Endothelial cell of umbilical vein (primary cell): ENCODE results near the gene SHLD3. TPM values are rescaled to one million over a fixed set of nuclear protein-coding genes. Genes with fewer than 3 reads are reported as not detected.

ENCODE experiments used
- BruUV-seq: library from RNA; stranded (reverse); fragments of 400-500 nt; replicated peaks from 2 replicates; lab custom pipeline; 2021; lab: Mats Ljungman, UMichigan
- CTCF ChIA-PET: fragments of 300-600, 350-600 bp; sonication (Branson Sonifier 250); formaldehyde crosslinking; loops from one replicate; lab custom pipeline; 2021; ENCODE audit warnings: antibody characterized with exemption, inconsistent platforms; lab: Charles Lee
- POLR2A ChIA-PET: fragments of 300-600, 350-600 bp; sonication (Branson Sonifier 250); formaldehyde crosslinking; loops from one replicate; lab custom pipeline; 2021; ENCODE audit warnings: antibody characterized with exemption, inconsistent platforms; lab: Charles Lee
- DNase-seq: peaks from one replicate; pipeline ENCODE4 v3.0.0-alpha.2; 2011; ENCODE audit warnings: low read depth, low spot score
- FAIRE-seq: peaks from 2 replicates; lab custom pipeline; 2011; peaks lifted over from hg19 to GRCh38; lab: Jason Lieb, UNC
- H2AFZ ChIP-seq: 2 replicates; pipeline ENCODE4 v1.6.0; 2012; ENCODE audit warnings: low read depth, low read length, control low read depth, inconsistent platforms
- H3K27ac ChIP-seq: 2 replicates; pipeline ENCODE4 v1.5.1; 2011; ENCODE audit warnings: low read depth, mild to moderate bottlenecking, control low read depth, low read length, moderate library complexity; ENCODE audit not compliant: insufficient read depth
- H3K27me3 ChIP-seq, 2 experiments: 2 replicates each; pipeline versions ENCODE4 v1.6.0 to v1.6.1; 2011; ENCODE audit warnings: low read length in 2 of 2, mixed read lengths in 1 of 2; ENCODE audit not compliant: control insufficient read depth in 2 of 2, insufficient read depth in 2 of 2
- H3K36me3 ChIP-seq, 2 experiments: 2 replicates in 1 of 2; 3 replicates in 1 of 2; pipeline ENCODE4 v1.5.1; 2011; ENCODE audit warnings: low read length in 2 of 2, mild to moderate bottlenecking in 1 of 2, moderate library complexity in 1 of 2; ENCODE audit not compliant: control insufficient read depth in 2 of 2, insufficient read depth in 2 of 2; ENCODE audit errors: extremely low read depth in 1 of 2
- H3K4me1 ChIP-seq: 3 replicates; pipeline ENCODE4 v1.5.1; 2011; ENCODE audit warnings: mild to moderate bottlenecking, low read length; ENCODE audit not compliant: control insufficient read depth, insufficient read depth; ENCODE audit errors: extremely low read depth
- H3K4me2 ChIP-seq: 2 replicates; pipeline ENCODE4 v1.6.1; 2011; ENCODE audit warnings: low read length, control low read depth, mixed read lengths; ENCODE audit not compliant: insufficient read depth
- H3K4me3 ChIP-seq, 3 experiments: fragments of 200-600 bp in 1 of 3; sonication (generic), shearing (Covaris generic) in 1 of 3; replicated peaks in 1 of 3; 2 replicates each; pipeline ENCODE4 v1.5.1; 2011 to 2016; ENCODE audit warnings: control low read depth in 3 of 3, low read length in 3 of 3, mild to moderate bottlenecking in 2 of 3, inconsistent platforms in 1 of 3, low read depth in 1 of 3, moderate library complexity in 1 of 3; ENCODE audit not compliant: insufficient read depth in 1 of 3
- H3K79me2 ChIP-seq: 2 replicates; pipeline ENCODE4 v1.6.0; 2012; ENCODE audit warnings: low read length, inconsistent platforms; ENCODE audit not compliant: control insufficient read depth, insufficient read depth
- H3K9ac ChIP-seq: replicated peaks from 2 replicates; pipeline ENCODE3; 2011; ENCODE audit warnings: low read length, control low read depth; ENCODE audit not compliant: insufficient read depth; ENCODE audit errors: extremely low read depth
- H3K9me1 ChIP-seq: replicated peaks from 3 replicates; pipeline ENCODE4 v1.6.0; 2011; ENCODE audit warnings: mild to moderate bottlenecking, low read length; ENCODE audit not compliant: control insufficient read depth, insufficient read depth; ENCODE audit errors: extremely low read depth
- H3K9me3 ChIP-seq: replicated peaks from 2 replicates; pipeline ENCODE4 v1.5.1; 2012; ENCODE audit warnings: low read length, inconsistent platforms; ENCODE audit not compliant: control insufficient read depth, insufficient read depth
- H4K20me1 ChIP-seq: replicated peaks from 2 replicates; pipeline ENCODE3; 2011; ENCODE audit warnings: mild to moderate bottlenecking, low read length; ENCODE audit not compliant: control insufficient read depth, insufficient read depth; ENCODE audit errors: extremely low read depth
- EZH2 ChIP-seq: IDR thresholded peaks from 2 replicates; pipeline ENCODE4 v1.6.1; 2012; ENCODE audit warnings: borderline replicate concordance, low read depth, mild to moderate bottlenecking, moderate library complexity, low read length, inconsistent platforms; ENCODE audit not compliant: severe bottlenecking
- FOS ChIP-seq: IDR thresholded peaks from 2 replicates; pipeline ENCODE4 v1.6.1; 2011; ENCODE audit warnings: mild to moderate bottlenecking, low read length, moderate library complexity, borderline replicate concordance; ENCODE audit not compliant: insufficient read depth
- GATA2 ChIP-seq: IDR thresholded peaks from 2 replicates; pipeline ENCODE4 v1.7.0; 2011; ENCODE audit warnings: low read depth, mild to moderate bottlenecking, moderate library complexity, mixed read lengths, low read length; ENCODE audit not compliant: insufficient read length, insufficient read depth
- JUN ChIP-seq: IDR thresholded peaks from 2 replicates; pipeline ENCODE4 v1.6.1; 2011; ENCODE audit warnings: borderline replicate concordance, low read depth; ENCODE audit not compliant: insufficient read length, insufficient read depth
- MYC ChIP-seq: IDR thresholded peaks from one replicate; pipeline ENCODE4 v1.6.1; 2011; ENCODE audit warnings: mild to moderate bottlenecking, low read depth, low read length
- POLR2A ChIP-seq: IDR thresholded peaks from 2 replicates; pipeline ENCODE4 v1.6.1; 2012; ENCODE audit warnings: low read depth, mild to moderate bottlenecking, control low read depth, low read length
- POLR2AphosphoS5 ChIP-seq: IDR thresholded peaks from 2 replicates; pipeline ENCODE4 v1.6.1; 2012; ENCODE audit warnings: low read depth, mild to moderate bottlenecking, control low read depth, low read length, moderate library complexity; ENCODE audit not compliant: insufficient read depth
- dilution Hi-C: fragments of 300-500 bp; cut with MboI; formaldehyde crosslinking; loops from one replicate; pipeline ENCODE4 v1.15.0; 2019; ENCODE audit warnings: low sequenced_read_pairs; ENCODE audit not compliant: extremely low pct_ligation_motif_present
- intact Hi-C: fragments of 100-400 bp; cut with micrococcal nuclease; formaldehyde crosslinking; loops from one replicate; pipeline ENCODE4 v1.10.0; 2022
- polyA plus RNA-seq, 4 experiments: library from polyadenylated mRNA; depleted of rRNA in 3 of 4; stranded (reverse) in 3 of 4; unstranded in 1 of 4; fragments of >200 nt; gene quantifications; 2 replicates each; pipeline versions ENCODE4 v1.2.1 to v1.2.3, GENCODE V29; 2011 to 2012; ENCODE audit warnings: missing spikeins in 1 of 4
- total RNA-seq: library from RNA; stranded (reverse); gene quantifications from 2 replicates; pipeline ENCODE4 v1.2.3, GENCODE V29; 2021
- TF ChIP-seq, protein P1 (sequence below): IDR thresholded peaks from 2 replicates; pipeline ENCODE4 v1.6.1; 2011; ENCODE audit not compliant: insufficient read depth, insufficient read length
- TF ChIP-seq, protein P2 (sequence below), 2 donors: IDR thresholded peaks; 1 replicate in 1 of 2; 2 replicates in 1 of 2; pipeline ENCODE4 v1.5.1; 2011; ENCODE audit warnings: low read length in 2 of 2, mild to moderate bottlenecking in 2 of 2, moderate library complexity in 2 of 2, control low read depth in 1 of 2, inconsistent platforms in 1 of 2, low read depth in 1 of 2; ENCODE audit not compliant: insufficient read depth in 1 of 2; ENCODE audit errors: extremely low read depth in 1 of 2

The SHLD3 gene
- total and polyA plus RNA-seq, 2 donors (not counting 3 experiments of a cell fraction or from before 2014, with no cell fraction given), result 1.7 to 3.6 TPM

- Histone ChIP-seq H3K9me3 (no peaks in the 10 kb centered on the region), H3K9ac (no peak overlapping the region), H3K27ac (no peak overlapping the region), H3K79me2 (peaks cover 5% of the 10 kb centered on the region), H3K4me2 (no peak overlapping the region), H3K27me3 (no peaks in the 10 kb centered on the region), H3K4me1 (no peaks in the 10 kb centered on the region), H4K20me1 (no peaks in the 10 kb centered on the region), H3K9me1 (no peaks in the 10 kb centered on the region), H3K4me3 (no peak overlapping the region), H3K36me3 (peaks cover 7 to 10% of the 10 kb centered on the region in 2 experiments), H2AFZ (no peak overlapping the region)
- no TSS peak for BruUV-seq
- intact Hi-C loops (no loop called here), dilution Hi-C loops (no loop called here)
- DNase-seq, result no peak
- TF ChIP-seq, protein P1, sequence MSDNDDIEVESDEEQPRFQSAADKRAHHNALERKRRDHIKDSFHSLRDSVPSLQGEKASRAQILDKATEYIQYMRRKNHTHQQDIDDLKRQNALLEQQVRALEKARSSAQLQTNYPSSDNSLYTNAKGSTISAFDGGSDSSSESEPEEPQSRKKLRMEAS, result no peak
- no peak for TF ChIP-seq POLR2A
- TF ChIP-seq EZH2, result no peak
- no peak for TF ChIP-seq FOS
- TF ChIP-seq JUN, result no peak
- TF ChIP-seq MYC, result no peak
- no peak for TF ChIP-seq POLR2AphosphoS5
- TF ChIP-seq, protein P2, sequence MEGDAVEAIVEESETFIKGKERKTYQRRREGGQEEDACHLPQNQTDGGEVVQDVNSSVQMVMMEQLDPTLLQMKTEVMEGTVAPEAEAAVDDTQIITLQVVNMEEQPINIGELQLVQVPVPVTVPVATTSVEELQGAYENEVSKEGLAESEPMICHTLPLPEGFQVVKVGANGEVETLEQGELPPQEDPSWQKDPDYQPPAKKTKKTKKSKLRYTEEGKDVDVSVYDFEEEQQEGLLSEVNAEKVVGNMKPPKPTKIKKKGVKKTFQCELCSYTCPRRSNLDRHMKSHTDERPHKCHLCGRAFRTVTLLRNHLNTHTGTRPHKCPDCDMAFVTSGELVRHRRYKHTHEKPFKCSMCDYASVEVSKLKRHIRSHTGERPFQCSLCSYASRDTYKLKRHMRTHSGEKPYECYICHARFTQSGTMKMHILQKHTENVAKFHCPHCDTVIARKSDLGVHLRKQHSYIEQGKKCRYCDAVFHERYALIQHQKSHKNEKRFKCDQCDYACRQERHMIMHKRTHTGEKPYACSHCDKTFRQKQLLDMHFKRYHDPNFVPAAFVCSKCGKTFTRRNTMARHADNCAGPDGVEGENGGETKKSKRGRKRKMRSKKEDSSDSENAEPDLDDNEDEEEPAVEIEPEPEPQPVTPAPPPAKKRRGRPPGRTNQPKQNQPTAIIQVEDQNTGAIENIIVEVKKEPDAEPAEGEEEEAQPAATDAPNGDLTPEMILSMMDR (IDR thresholded peaks at IDR 0.05; ENCODE audit: extremely low read depth in 1 of 2, insufficient read depth in 1 of 2, low read depth in 1 of 2, low read length in 2 of 2), result no peak
- no peak for TF ChIP-seq GATA2
- no peak for FAIRE-seq
- CTCF ChIA-PET, result no interaction called here
- POLR2A ChIA-PET, result no interaction called here
These were observed 47.7 kb upstream of the SHLD3 start for GRCh38 chr5:65577141-65577540.
